Suprapubic skin (tissue), 3 donors: ENCODE data around the gene RGS4.

Source experiments
- EP300 ChIP-seq: sonication (generic); formaldehyde crosslinking; IDR thresholded peaks from one replicate; pipeline ENCODE4 v1.6.1; 2017; ENCODE audit warnings: antibody characterized with exemption
- TF ChIP-seq, protein P1 (sequence below), 2 donors: fragments of 200-600 bp in 1 of 2; fragments of 450-650 bp in 1 of 2; sonication (generic) in 1 of 2; IDR thresholded peaks; one replicate each; pipeline ENCODE4 v1.5.1; 2016 to 2019; ENCODE audit warnings: antibody characterized with exemption in 2 of 2, mild to moderate bottlenecking in 1 of 2, moderate library complexity in 1 of 2

GRCh38 chr1:163083690-163084089 lies 14.5 kb downstream of the RGS4 start:
- TF ChIP-seq, protein P1, sequence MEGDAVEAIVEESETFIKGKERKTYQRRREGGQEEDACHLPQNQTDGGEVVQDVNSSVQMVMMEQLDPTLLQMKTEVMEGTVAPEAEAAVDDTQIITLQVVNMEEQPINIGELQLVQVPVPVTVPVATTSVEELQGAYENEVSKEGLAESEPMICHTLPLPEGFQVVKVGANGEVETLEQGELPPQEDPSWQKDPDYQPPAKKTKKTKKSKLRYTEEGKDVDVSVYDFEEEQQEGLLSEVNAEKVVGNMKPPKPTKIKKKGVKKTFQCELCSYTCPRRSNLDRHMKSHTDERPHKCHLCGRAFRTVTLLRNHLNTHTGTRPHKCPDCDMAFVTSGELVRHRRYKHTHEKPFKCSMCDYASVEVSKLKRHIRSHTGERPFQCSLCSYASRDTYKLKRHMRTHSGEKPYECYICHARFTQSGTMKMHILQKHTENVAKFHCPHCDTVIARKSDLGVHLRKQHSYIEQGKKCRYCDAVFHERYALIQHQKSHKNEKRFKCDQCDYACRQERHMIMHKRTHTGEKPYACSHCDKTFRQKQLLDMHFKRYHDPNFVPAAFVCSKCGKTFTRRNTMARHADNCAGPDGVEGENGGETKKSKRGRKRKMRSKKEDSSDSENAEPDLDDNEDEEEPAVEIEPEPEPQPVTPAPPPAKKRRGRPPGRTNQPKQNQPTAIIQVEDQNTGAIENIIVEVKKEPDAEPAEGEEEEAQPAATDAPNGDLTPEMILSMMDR (IDR thresholded peaks at IDR 0.05) = no peak
- no peak for TF ChIP-seq EP300
